Measurements from ENCODE around the gene PHLDB3. TPM values are rescaled to one million over a fixed set of nuclear protein-coding genes. Genes with fewer than 3 reads are reported as not detected.

The PHLDB3 gene
- total RNA-seq, 4 donors from 2014 or later: 1.5 to 9.6 (median 6.7) TPM

- Histone ChIP-seq H3K4me3 (no peak overlapping the region), H3K36me3 (no peaks in the 10 kb centered on the region), H3K27ac (no peak overlapping the region), H3K4me1 (no peaks in the 10 kb centered on the region), H3K9me3 (no peaks in the 10 kb centered on the region), H3K27me3 (no peaks in the 10 kb centered on the region)
- TF ChIP-seq POLR2A (IDR thresholded peaks at IDR 0.05) (no peak), CTCF (IDR thresholded peaks at IDR 0.05 in 4 of 5, conservative IDR thresholded peaks at IDR 0.05 in 1 of 5) (no peak)
- in situ Hi-C loops (cut with MboI; ENCODE audit: low sequenced_read_pairs in 4 of 4): no loop called here
- no peak for ATAC-seq
- intact Hi-C loops (cut with DNase I; ENCODE audit: low total_unique reads): no loop called here
- no peak for DNase-seq
Observed at GRCh38 chr19:43481701-43482100, 22.8 kb downstream of the PHLDB3 start.

GRCh38 chr19:43480574-43480973, 24.0 kb downstream of the PHLDB3 start:
- DNase-seq (no peak), ATAC-seq (no peak)
- Histone ChIP-seq H3K4me1 (no peaks in the 10 kb centered on the region), H3K27ac (no peak overlapping the region), H3K4me3 (no peak overlapping the region), H3K9me3 (no peaks in the 10 kb centered on the region), H3K36me3 (no peaks in the 10 kb centered on the region), H3K27me3 (no peaks in the 10 kb centered on the region)
- TF ChIP-seq CTCF (IDR thresholded peaks at IDR 0.05 in 4 of 5, conservative IDR thresholded peaks at IDR 0.05 in 1 of 5) (no peak), POLR2A (IDR thresholded peaks at IDR 0.05) (no peak)
- intact Hi-C loops (cut with DNase I; ENCODE audit: low total_unique reads): no loop called here
- in situ Hi-C loops (cut with MboI; ENCODE audit: low sequenced_read_pairs in 4 of 4): no loop called here

GRCh38 chr19:43479961-43480561, 24.5 kb downstream of the PHLDB3 start:
- H3K27me3 ChIP-seq: no peaks in the 10 kb centered on the region
- TF ChIP-seq POLR2A (IDR thresholded peaks at IDR 0.05): no peak
- no peak for TF ChIP-seq CTCF (IDR thresholded peaks at IDR 0.05 in 4 of 5, conservative IDR thresholded peaks at IDR 0.05 in 1 of 5)
- no peak for ATAC-seq
- in situ Hi-C loops (cut with MboI; ENCODE audit: low sequenced_read_pairs in 4 of 4): no loop called here
- intact Hi-C loops (cut with DNase I; ENCODE audit: low total_unique reads): no loop called here
- H3K4me3 ChIP-seq: no peak overlapping the region
- H3K36me3 ChIP-seq: no peaks in the 10 kb centered on the region
- H3K4me1 ChIP-seq: peaks cover 0 to 4% of the 10 kb centered on the region in 2 donors
- no peak for DNase-seq
- H3K9me3 ChIP-seq: no peaks in the 10 kb centered on the region
- no peak overlapping the region for H3K27ac ChIP-seq

DNA sequence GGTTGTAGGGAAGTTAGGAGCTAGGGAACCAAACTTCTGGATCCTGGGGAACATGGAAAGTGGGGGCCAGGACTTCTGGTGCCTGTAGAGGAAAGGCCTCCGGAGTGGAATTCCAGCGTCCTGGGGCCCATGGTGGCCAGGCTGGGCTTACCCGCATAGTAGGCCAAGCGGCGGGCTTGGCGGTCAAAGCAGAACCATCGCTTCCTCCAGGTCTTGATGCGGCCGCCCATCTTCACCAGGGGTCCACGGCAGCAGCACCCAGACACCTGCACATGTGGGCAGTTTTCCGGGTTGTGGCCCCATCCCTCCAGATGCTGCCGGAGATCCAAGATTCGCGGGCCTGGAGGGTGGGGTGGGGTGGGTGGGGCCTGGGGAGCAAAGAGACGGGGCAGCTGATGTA, 25.3 kb downstream of the PHLDB3 start:
- Histone ChIP-seq H3K27ac (no peak overlapping the region), H3K9me3 (no peaks in the 10 kb centered on the region), H3K36me3 (no peaks in the 10 kb centered on the region), H3K4me1 (peaks cover 0 to 8% of the 10 kb centered on the region in 2 donors), H3K27me3 (no peaks in the 10 kb centered on the region), H3K4me3 (no peak overlapping the region)
- TF ChIP-seq POLR2A (IDR thresholded peaks at IDR 0.05): no peak
- TF ChIP-seq CTCF (IDR thresholded peaks at IDR 0.05 in 4 of 5, conservative IDR thresholded peaks at IDR 0.05 in 1 of 5): no peak
- intact Hi-C loops (cut with DNase I; ENCODE audit: low total_unique reads) (no loop called here), in situ Hi-C loops (cut with MboI; ENCODE audit: low sequenced_read_pairs in 4 of 4) (no loop called here)
- ATAC-seq (no peak), DNase-seq (no peak)

- in situ Hi-C loops (cut with MboI; ENCODE audit: low sequenced_read_pairs in 4 of 4): no loop called here
Observed at GRCh38 chr19:43478323-43478722, 26.2 kb downstream of the PHLDB3 start.

More at GRCh38 chr19:43478323-43478722, 26.2 kb downstream of the PHLDB3 start:
- Histone ChIP-seq H3K27me3 (no peaks in the 10 kb centered on the region), H3K4me3 (no peak overlapping the region), H3K27ac (no peak overlapping the region), H3K4me1 (peaks cover 0 to 8% of the 10 kb centered on the region in 2 donors), H3K36me3 (no peaks in the 10 kb centered on the region), H3K9me3 (no peaks in the 10 kb centered on the region)
- DNase-seq (no peak), ATAC-seq (no peak)
- intact Hi-C loops (cut with DNase I; ENCODE audit: low total_unique reads): no loop called here
- no peak for TF ChIP-seq POLR2A (IDR thresholded peaks at IDR 0.05)
- TF ChIP-seq CTCF (IDR thresholded peaks at IDR 0.05 in 4 of 5, conservative IDR thresholded peaks at IDR 0.05 in 1 of 5): no peak

All from gastrocnemius medialis (tissue), 4 donors.